ENCODE measurements around the gene GZMA.
"Not testable (repeated sequence)": the region's sequence is repeated elsewhere in the genome, so short reads cannot be mapped to it uniquely, and the experiment has no call there.

GRCh38 chr5:55091011-55091410 is 11.4 kb upstream of the GZMA start:
- TF ChIP-seq, protein P1, sequence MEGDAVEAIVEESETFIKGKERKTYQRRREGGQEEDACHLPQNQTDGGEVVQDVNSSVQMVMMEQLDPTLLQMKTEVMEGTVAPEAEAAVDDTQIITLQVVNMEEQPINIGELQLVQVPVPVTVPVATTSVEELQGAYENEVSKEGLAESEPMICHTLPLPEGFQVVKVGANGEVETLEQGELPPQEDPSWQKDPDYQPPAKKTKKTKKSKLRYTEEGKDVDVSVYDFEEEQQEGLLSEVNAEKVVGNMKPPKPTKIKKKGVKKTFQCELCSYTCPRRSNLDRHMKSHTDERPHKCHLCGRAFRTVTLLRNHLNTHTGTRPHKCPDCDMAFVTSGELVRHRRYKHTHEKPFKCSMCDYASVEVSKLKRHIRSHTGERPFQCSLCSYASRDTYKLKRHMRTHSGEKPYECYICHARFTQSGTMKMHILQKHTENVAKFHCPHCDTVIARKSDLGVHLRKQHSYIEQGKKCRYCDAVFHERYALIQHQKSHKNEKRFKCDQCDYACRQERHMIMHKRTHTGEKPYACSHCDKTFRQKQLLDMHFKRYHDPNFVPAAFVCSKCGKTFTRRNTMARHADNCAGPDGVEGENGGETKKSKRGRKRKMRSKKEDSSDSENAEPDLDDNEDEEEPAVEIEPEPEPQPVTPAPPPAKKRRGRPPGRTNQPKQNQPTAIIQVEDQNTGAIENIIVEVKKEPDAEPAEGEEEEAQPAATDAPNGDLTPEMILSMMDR (conservative IDR thresholded peaks at IDR 0.05 in 1 of 2, IDR thresholded peaks at IDR 0.05 in 1 of 2; ENCODE audit: extremely low read depth in 1 of 2, insufficient read depth in 1 of 2, low read depth in 1 of 2, low read length in 2 of 2), result not testable (repeated sequence)
- TF ChIP-seq EZH2 (IDR thresholded peaks at IDR 0.05; ENCODE audit: borderline replicate concordance, low read length), result not testable (repeated sequence)
